Measurements from ENCODE around the gene HOOK2.

The HOOK2 gene

GRCh38 chr19:12783849-12784393, 8.6 kb upstream of the HOOK2 start:
- peak overlapping the region; percentile 44 for H3K4me3 ChIP-seq (ENCODE audit: low read depth, low read length)
- TF ChIP-seq, protein P1, sequence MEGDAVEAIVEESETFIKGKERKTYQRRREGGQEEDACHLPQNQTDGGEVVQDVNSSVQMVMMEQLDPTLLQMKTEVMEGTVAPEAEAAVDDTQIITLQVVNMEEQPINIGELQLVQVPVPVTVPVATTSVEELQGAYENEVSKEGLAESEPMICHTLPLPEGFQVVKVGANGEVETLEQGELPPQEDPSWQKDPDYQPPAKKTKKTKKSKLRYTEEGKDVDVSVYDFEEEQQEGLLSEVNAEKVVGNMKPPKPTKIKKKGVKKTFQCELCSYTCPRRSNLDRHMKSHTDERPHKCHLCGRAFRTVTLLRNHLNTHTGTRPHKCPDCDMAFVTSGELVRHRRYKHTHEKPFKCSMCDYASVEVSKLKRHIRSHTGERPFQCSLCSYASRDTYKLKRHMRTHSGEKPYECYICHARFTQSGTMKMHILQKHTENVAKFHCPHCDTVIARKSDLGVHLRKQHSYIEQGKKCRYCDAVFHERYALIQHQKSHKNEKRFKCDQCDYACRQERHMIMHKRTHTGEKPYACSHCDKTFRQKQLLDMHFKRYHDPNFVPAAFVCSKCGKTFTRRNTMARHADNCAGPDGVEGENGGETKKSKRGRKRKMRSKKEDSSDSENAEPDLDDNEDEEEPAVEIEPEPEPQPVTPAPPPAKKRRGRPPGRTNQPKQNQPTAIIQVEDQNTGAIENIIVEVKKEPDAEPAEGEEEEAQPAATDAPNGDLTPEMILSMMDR (IDR thresholded peaks at IDR 0.05; ENCODE audit: borderline replicate concordance, insufficient read depth, low read depth, low read length) = no peak

DNA sequence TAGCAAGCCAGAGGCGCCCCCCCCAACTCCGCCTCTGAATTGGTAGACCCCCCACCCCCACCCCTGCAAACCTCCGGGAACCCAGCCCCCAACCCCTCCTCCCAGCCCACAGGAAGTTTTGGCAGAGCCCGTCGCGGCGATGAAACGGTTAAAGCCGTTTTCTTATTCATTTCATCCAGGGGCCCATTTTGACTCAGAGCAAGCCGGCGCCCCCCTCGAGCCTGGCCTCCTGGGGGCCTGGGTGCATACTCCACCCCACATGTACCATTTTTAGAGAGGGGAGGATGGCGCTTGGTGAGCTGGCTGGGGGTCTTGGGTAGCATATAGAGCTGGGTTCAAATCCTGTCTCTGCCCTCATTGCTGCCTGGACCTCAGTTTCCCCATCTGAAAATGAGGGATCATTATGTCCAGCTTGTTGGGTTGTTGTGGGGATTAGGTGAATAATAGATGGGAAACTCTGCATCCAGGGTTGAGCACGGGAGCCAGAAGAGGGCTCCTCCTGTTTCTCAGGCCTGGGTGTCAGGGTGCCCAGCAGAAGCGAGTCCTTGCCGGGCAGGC, 8.0 kb upstream of the HOOK2 start:
- peak overlapping the region; percentile 52 for H3K4me3 ChIP-seq (ENCODE audit: low read depth, low read length)
- TF ChIP-seq, protein P1 (IDR thresholded peaks at IDR 0.05; ENCODE audit: borderline replicate concordance, insufficient read depth, low read depth, low read length) = no peak

GRCh38 chr19:12782424-12783290, 7.3 kb upstream of the HOOK2 start:
- H3K4me3 ChIP-seq (ENCODE audit: low read depth, low read length) = peak overlapping the region; percentile 52
- TF ChIP-seq, protein P1 (IDR thresholded peaks at IDR 0.05; ENCODE audit: borderline replicate concordance, insufficient read depth, low read depth, low read length) = no peak

DNA sequence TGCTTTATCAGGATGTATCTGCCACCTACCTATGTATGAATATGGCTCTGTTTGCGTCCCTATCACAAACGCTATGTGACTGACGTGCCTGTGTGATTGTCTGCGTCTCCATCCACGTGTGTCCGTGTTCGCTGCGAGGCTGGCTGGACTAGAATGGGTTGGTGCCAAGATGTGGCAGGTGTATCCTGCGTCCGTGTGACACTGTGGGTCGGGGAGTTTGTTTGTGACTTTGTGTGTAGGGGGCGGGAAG, 6.7 kb upstream of the HOOK2 start:
- peak overlapping the region; percentile 52 for H3K4me3 ChIP-seq (ENCODE audit: low read depth, low read length)
- TF ChIP-seq, protein P1 (IDR thresholded peaks at IDR 0.05; ENCODE audit: borderline replicate concordance, insufficient read depth, low read depth, low read length) = no peak

DNA sequence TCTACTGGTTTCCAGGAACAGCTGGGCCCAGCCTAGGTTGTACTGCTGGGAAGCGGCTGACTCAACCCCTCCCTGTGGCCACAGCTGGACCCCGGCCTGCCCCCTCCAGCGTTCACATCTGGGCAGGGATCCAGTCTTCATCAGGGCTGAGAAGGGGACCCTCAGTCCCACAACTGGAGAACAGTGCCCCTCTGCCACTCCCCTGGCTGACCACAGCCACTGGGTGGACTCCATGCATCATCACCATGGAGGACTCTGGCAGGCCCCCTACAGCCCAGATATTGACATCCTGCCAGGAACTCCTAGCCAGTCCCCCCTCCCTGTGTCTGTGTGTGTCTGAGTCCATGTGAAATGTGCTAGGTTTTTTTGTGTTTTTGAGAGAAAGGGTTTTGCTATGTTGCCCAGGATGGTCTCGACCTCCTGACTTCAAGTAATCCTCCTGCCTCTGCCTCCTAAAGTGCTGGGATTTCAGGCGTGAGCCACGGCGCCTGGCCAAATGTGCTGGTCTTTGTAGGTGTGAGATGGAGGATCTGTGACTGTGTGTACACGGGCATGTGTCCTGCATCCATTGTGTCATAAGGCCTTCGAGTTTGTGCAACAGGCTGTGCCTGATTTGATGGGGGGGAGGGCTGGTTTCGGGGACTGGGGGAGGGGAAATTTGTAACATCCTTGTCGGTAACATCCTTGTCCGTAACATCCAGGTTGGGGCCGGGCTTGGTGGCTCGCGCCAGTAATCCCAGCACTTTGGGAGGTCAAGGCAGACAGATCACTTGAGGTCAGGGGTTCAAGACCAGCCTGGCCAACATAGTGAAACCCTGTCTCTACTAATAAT, 4.0 kb upstream of the HOOK2 start:
- peak overlapping the region; percentile 51 for H3K4me3 ChIP-seq (ENCODE audit: low read depth, low read length)
- TF ChIP-seq, protein P1 (IDR thresholded peaks at IDR 0.05; ENCODE audit: borderline replicate concordance, insufficient read depth, low read depth, low read length) = no peak

DNA sequence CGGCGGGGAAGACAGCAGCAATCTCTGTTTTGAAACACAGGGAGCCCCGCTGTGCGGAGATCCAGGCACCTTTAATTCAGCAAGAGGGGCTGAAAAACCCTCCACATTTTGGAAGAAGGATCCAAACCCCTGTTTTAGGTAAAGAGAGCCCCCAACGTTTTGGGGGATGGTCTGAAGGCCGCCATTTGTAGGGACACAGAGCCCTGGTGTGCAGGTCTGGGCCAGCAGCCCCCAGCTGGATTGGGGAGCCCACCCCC, 3.5 kb upstream of the HOOK2 start:
- TF ChIP-seq, protein P1 (IDR thresholded peaks at IDR 0.05; ENCODE audit: borderline replicate concordance, insufficient read depth, low read depth, low read length) = no peak
- H3K4me3 ChIP-seq (ENCODE audit: low read depth, low read length) = peak overlapping the region; percentile 51
